KOPT-K1 (cell line): ENCODE results near the gene DUSP7.

ENCODE experiments used
- H3K27ac ChIP-seq: fragments of 200-600 bp; sonication (generic); 2 replicates; pipeline ENCODE4 v1.5.1; 2016; ENCODE audit warnings: antibody characterized with exemption, mild to moderate bottlenecking, low read depth, low read length; ENCODE audit not compliant: poor library complexity, severe bottlenecking
- H3K36me3 ChIP-seq: fragments of 200-600 bp; sonication (generic); 2 replicates; pipeline ENCODE4 v1.5.1; 2017; ENCODE audit warnings: antibody characterized with exemption, mild to moderate bottlenecking, low read length, moderate library complexity; ENCODE audit not compliant: insufficient read depth
- H3K9me3 ChIP-seq: fragments of 200-600 bp; sonication (generic); 2 replicates; pipeline ENCODE4 v1.5.1; 2017; ENCODE audit warnings: antibody characterized with exemption, low read length, mild to moderate bottlenecking; ENCODE audit not compliant: insufficient read depth, poor library complexity, severe bottlenecking

Gene DUSP7

GRCh38 chr3:52006820-52007133 lies 49.6 kb downstream of the DUSP7 start:
- no peaks in the 10 kb centered on the region for H3K9me3 ChIP-seq
- H3K27ac ChIP-seq = no peak overlapping the region
- H3K36me3 ChIP-seq = no peaks in the 10 kb centered on the region

- Histone ChIP-seq H3K27ac (peak overlapping the region; percentile 48), H3K36me3 (no peaks in the 10 kb centered on the region), H3K9me3 (no peaks in the 10 kb centered on the region)
These were observed 50.2 kb downstream of the DUSP7 start for GRCh38 chr3:52006017-52006819.

GRCh38 chr3:52005571-52005986 lies 50.8 kb downstream of the DUSP7 start:
- Histone ChIP-seq H3K27ac (peak overlapping the region; percentile 48), H3K36me3 (no peaks in the 10 kb centered on the region), H3K9me3 (no peaks in the 10 kb centered on the region)

- Histone ChIP-seq H3K36me3 (no peaks in the 10 kb centered on the region), H3K9me3 (no peaks in the 10 kb centered on the region), H3K27ac (peak overlapping the region; percentile 9)
These were observed 51.4 kb downstream of the DUSP7 start for GRCh38 chr3:52004906-52005395.

GRCh38 chr3:52004163-52004787 lies 52.1 kb downstream of the DUSP7 start:
- Histone ChIP-seq H3K36me3 (no peaks in the 10 kb centered on the region), H3K9me3 (no peaks in the 10 kb centered on the region), H3K27ac (no peak overlapping the region)

GRCh38 chr3:52002748-52003147 lies 53.6 kb downstream of the DUSP7 start:
- H3K9me3 ChIP-seq = no peaks in the 10 kb centered on the region
- H3K27ac ChIP-seq = no peak overlapping the region
- H3K36me3 ChIP-seq = no peaks in the 10 kb centered on the region

- Histone ChIP-seq H3K36me3 (no peaks in the 10 kb centered on the region), H3K27ac (no peak overlapping the region), H3K9me3 (no peaks in the 10 kb centered on the region)
These were observed 54.9 kb downstream of the DUSP7 start for GRCh38 chr3:52001443-52001974.

- Histone ChIP-seq H3K36me3 (peaks cover 9% of the 10 kb centered on the region), H3K9me3 (no peaks in the 10 kb centered on the region), H3K27ac (no peak overlapping the region)
These were observed 56.5 kb downstream of the DUSP7 start for GRCh38 chr3:51999846-52000245.
